Mucosa of rectum (tissue), 2 donors: ENCODE data around the gene FIBCD1.

Experiments used
- H3K27ac ChIP-seq, 2 donors: one replicate each; pipeline ENCODE4 v1.7.0; 2013; ENCODE audit warnings: inconsistent platforms in 2 of 2, low read depth in 2 of 2, low read length in 2 of 2
- H3K27me3 ChIP-seq, 2 donors: one replicate each; pipeline ENCODE4 v1.7.0; 2013; ENCODE audit warnings: low read length in 2 of 2; ENCODE audit not compliant: control insufficient read depth in 2 of 2, insufficient read depth in 2 of 2
- H3K36me3 ChIP-seq, 2 donors: one replicate each; pipeline ENCODE4 v1.7.0; 2013; ENCODE audit warnings: low read length in 2 of 2; ENCODE audit not compliant: control insufficient read depth in 2 of 2, insufficient read depth in 2 of 2
- H3K4me1 ChIP-seq, 2 donors: one replicate each; pipeline ENCODE4 v1.7.0; 2013; ENCODE audit warnings: low read length in 2 of 2, mild to moderate bottlenecking in 1 of 2; ENCODE audit not compliant: control insufficient read depth in 2 of 2, insufficient read depth in 2 of 2
- H3K4me3 ChIP-seq, 2 donors: one replicate each; pipeline ENCODE4 v1.7.0; 2013; ENCODE audit warnings: low read length in 2 of 2
- H3K9ac ChIP-seq, 2 donors: one replicate each; pipeline ENCODE4 v1.7.0; 2013; ENCODE audit warnings: low read length in 2 of 2, low read depth in 1 of 2, mild to moderate bottlenecking in 1 of 2
- H3K9me3 ChIP-seq, 2 donors: one replicate each; pipeline ENCODE4 v1.7.0; 2013; ENCODE audit warnings: low read length in 2 of 2; ENCODE audit not compliant: control insufficient read depth in 2 of 2
- donor health status: healthy.
- donor health status: Normal muscosa, but diverticular disease.

Gene FIBCD1

DNA sequence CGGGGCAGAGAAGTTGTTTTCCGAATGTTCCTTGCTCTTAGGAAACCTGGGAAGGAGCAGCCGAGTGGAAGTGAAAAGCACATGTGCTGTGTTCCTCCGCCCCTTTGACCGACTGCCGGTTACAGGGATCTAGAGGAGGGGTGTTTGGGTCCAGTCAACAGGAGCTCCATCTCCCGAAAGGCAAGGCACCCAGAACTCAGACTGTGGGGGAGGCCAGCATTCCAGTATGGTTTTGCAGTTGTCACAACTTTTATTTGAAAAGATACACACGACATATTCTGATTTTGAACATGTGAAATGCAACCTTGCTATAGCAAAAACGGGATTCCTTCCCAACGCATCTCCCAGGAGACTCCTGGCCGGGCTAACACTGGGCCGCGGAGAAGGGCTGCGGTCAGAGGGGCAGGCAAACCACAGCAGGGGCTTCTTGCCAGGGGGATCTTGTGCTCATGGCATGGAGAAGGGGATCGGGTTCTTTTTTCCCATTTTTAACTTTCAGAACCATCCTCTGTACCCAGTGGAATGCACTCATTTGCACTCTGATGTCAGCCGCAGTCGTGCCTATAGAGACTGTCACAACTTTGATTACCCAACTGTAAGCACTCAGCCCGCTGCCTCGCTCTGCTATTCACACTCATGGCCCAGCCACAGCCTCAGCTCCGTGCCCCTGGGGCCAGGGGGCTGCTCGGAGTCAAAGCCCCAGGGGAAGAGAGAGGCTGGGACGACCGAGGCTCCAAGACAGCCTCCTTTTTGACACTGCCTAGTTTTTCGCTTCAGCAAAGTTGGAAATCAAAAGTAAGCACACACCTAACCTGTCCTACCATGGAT is 46.4 kb downstream of the FIBCD1 start:
- Histone ChIP-seq H3K9ac (no peak overlapping the region), H3K27me3 (peaks cover 0 to 3% of the 10 kb centered on the region in 2 donors), H3K27ac (no peak overlapping the region), H3K4me3 (no peak overlapping the region), H3K9me3 (no peaks in the 10 kb centered on the region), H3K36me3 (peaks cover 23 to 27% of the 10 kb centered on the region in 2 donors), H3K4me1 (peaks cover 2 to 19% of the 10 kb centered on the region in 2 donors)

GRCh38 chr9:130891688-130892476 is 47.2 kb downstream of the FIBCD1 start:
- no peaks in the 10 kb centered on the region for H3K9me3 ChIP-seq
- H3K27me3 ChIP-seq: no peaks in the 10 kb centered on the region
- H3K9ac ChIP-seq: no peak overlapping the region
- no peak overlapping the region for H3K4me3 ChIP-seq
- H3K36me3 ChIP-seq: peaks cover 29 to 33% of the 10 kb centered on the region in 2 donors
- H3K4me1 ChIP-seq: peaks cover 2 to 19% of the 10 kb centered on the region in 2 donors
- H3K27ac ChIP-seq: no peak overlapping the region

- Histone ChIP-seq H3K27ac (no peak overlapping the region), H3K9ac (no peak overlapping the region), H3K27me3 (no peaks in the 10 kb centered on the region), H3K9me3 (no peaks in the 10 kb centered on the region), H3K36me3 (peaks cover 35 to 41% of the 10 kb centered on the region in 2 donors), H3K4me3 (no peak overlapping the region), H3K4me1 (peaks cover 2 to 19% of the 10 kb centered on the region in 2 donors)
Measured at GRCh38 chr9:130890870-130891687, 48.0 kb downstream of the FIBCD1 start.

DNA sequence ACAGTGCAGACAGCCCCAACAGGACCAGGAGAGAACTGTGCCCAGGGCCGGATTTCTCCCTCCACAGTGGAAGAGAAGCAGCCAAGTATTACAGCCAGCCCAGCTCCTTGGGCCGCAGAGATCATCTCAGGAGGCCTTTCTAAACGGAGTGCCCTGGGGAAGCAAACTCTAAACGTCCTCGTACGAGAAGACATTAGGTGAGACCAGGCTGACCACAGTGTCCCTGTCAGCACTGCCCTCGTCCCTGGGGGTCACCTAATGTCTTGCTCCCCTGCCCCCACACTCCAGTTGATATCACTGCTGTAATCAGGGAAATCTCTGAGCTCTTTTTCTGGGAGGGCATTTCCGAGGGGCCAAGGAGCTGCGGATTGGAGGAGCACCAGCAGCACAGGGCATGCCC is 48.9 kb downstream of the FIBCD1 start:
- Histone ChIP-seq H3K27ac (no peak overlapping the region), H3K4me3 (no peak overlapping the region), H3K9ac (no peak overlapping the region), H3K27me3 (no peaks in the 10 kb centered on the region), H3K4me1 (peaks cover 0 to 17% of the 10 kb centered on the region in 2 donors), H3K9me3 (no peaks in the 10 kb centered on the region), H3K36me3 (peaks cover 45 to 50% of the 10 kb centered on the region in 2 donors)

DNA sequence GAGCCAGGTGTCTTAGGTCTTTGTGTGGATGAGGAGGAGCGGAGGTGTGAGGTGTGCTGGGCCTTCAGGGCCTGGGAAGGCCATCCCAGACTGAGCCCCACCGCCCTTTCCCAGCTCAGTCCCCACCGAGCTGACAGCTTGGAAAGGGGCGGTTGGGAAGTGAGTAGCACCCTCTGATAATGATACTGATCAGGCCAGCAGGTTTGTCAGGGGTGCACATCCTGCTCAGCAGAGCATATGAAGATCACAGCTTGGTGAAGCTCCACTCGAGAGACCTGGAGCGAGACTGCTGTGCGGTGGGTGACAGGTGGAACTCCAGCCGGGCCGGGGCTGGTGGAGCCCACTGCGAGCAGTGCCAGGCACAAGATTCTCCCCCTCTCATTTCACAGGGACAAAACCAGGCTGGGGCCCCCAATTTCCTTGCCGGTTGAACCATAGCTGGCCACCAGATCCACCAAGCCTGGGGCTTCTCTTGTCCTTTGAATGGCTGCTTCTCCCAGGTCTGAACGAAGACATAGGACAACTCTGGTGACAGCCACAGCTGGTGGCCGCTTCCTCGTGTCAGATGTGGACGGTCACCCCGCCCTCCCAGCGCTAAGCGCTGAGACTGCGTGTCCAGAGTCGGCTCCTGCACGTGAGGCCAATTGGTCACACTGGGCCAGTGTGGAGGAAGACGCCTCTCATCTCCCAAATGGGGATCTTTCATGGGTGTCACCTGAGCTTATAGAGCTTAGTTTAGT is 50.7 kb downstream of the FIBCD1 start:
- Histone ChIP-seq H3K4me3 (no peak overlapping the region), H3K27ac (no peak overlapping the region), H3K36me3 (peaks cover 59 to 61% of the 10 kb centered on the region in 2 donors), H3K27me3 (no peaks in the 10 kb centered on the region), H3K9ac (no peak overlapping the region), H3K9me3 (no peaks in the 10 kb centered on the region), H3K4me1 (peaks cover 0 to under 1% of the 10 kb centered on the region in 2 donors)

DNA sequence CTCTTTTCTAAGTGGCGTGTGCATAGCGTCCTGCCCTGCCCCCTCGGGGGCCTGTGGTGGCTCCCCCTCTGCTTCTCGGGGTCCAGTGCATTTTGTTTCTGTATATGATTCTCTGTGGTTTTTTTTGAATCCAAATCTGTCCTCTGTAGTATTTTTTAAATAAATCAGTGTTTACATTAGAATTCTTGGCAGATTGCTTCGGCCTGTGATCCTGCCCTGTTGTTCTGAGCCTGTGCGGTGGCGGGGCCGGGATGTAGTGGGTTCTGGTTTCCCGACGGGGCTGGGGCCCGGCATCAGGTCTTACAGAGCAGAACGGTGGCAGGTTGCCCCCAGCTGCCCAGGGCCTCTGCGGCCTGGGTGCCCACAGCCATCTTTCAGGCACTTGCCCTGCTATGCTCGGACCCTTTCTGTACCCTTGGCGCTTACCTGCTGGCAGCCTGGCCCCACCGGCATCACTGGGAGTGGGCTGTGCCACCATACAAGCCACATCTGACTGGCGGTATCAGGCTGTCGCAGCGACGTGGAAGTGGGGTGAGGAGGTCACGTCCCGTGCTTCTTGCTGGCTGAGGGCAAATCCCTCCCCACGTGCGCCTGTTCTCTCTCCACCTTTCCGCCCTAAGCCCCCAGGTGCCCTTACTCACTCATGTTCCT is 51.4 kb downstream of the FIBCD1 start:
- no peak overlapping the region for H3K4me3 ChIP-seq
- H3K27me3 ChIP-seq: no peaks in the 10 kb centered on the region
- H3K9me3 ChIP-seq: no peaks in the 10 kb centered on the region
- peaks cover 59 to 65% of the 10 kb centered on the region in 2 donors for H3K36me3 ChIP-seq
- H3K27ac ChIP-seq: no peak overlapping the region
- H3K9ac ChIP-seq: no peak overlapping the region
- H3K4me1 ChIP-seq: no peaks in the 10 kb centered on the region

DNA sequence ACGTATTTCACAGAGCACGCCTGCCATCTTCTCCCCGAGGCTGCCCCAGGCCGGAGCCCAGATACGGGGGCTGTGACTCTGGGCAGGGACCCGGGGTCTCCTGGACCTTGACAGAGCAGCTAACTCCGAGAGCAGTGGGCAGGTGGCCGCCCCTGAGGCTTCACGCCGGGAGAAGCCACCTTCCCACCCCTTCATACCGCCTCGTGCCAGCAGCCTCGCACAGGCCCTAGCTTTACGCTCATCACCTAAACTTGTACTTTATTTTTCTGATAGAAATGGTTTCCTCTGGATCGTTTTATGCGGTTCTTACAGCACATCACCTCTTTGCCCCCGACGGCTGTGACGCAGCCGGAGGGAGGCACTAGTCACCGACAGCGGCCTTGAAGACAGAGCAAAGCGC is 52.1 kb downstream of the FIBCD1 start:
- Histone ChIP-seq H3K9me3 (no peaks in the 10 kb centered on the region), H3K27me3 (no peaks in the 10 kb centered on the region), H3K9ac (no peak overlapping the region), H3K4me1 (no peaks in the 10 kb centered on the region), H3K36me3 (peaks cover 62 to 66% of the 10 kb centered on the region in 2 donors), H3K27ac (no peak overlapping the region), H3K4me3 (no peak overlapping the region)

- no peaks in the 10 kb centered on the region for H3K4me1 ChIP-seq
- peaks cover 68 to 75% of the 10 kb centered on the region in 2 donors for H3K36me3 ChIP-seq
- no peaks in the 10 kb centered on the region for H3K27me3 ChIP-seq
- H3K9me3 ChIP-seq: no peaks in the 10 kb centered on the region
- no peak overlapping the region for H3K4me3 ChIP-seq
- no peak overlapping the region for H3K9ac ChIP-seq
- no peak overlapping the region for H3K27ac ChIP-seq
Measured at GRCh38 chr9:130885484-130886375, 53.3 kb downstream of the FIBCD1 start.
